GM18870 (cell line): Measurements from ENCODE around the gene ERRFI1.
"Not testable (repeated sequence)": the region's sequence is repeated elsewhere in the genome, so short reads cannot be mapped to it uniquely, and the experiment has no call there.

ENCODE experiments used
- ATAC-seq: cut with Tn5 transposase; IDR thresholded peaks from one replicate; pipeline ENCODE4 v1.9.1; 2021; ENCODE audit warnings: moderate library complexity; ENCODE audit not compliant: unreplicated experiment

Gene ERRFI1

DNA sequence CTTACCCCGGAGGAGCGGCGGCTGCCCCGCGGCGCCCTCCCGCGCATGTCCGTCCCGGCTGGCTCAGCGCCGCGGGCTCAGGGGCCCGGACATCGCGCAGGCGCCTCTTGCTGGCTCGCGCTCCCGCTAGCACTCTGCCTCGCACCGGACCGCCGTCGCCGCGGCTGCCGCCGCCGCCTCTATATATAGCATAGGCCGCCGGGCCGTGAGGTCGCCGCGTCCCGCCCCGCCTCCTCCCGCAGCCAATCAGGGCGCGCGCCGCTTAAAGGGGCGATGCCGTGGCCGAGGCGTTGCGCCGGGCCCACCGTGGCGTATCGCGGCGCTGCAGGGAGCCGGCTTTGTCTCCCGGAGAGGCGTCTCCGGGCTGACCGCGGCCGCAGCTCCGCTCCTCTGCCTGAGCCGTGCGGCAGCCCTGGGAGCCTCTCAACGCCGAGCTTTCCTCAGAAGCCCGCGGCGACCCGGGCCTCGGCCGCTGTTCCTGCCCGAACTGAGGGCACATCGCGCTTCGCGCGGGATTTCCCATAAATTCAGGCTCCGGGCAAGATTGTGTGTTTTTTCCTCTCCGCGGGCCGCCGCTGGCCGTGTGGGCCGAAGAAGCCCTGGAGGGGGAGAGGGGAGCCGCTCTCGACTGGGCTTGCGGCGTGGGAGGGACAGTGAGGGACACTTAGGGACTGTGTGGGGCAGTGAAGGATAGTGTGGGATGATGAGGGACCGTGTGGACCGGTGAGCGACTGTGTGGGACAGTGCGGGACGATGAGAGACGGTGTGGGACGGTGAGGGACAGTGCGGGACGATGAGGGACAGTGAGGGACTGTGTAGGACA lies at the start of gene ERRFI1:
ERRFI1 (minus strand) TSS at position 157 of the 823 bp plus-strand sequence. CDS start 10,690 bp downstream, outside the sequence.
- no peak for ATAC-seq

- ATAC-seq, result no peak
Observed at GRCh38 chr1:8075511-8076051, 49.5 kb upstream of the ERRFI1 start.

DNA sequence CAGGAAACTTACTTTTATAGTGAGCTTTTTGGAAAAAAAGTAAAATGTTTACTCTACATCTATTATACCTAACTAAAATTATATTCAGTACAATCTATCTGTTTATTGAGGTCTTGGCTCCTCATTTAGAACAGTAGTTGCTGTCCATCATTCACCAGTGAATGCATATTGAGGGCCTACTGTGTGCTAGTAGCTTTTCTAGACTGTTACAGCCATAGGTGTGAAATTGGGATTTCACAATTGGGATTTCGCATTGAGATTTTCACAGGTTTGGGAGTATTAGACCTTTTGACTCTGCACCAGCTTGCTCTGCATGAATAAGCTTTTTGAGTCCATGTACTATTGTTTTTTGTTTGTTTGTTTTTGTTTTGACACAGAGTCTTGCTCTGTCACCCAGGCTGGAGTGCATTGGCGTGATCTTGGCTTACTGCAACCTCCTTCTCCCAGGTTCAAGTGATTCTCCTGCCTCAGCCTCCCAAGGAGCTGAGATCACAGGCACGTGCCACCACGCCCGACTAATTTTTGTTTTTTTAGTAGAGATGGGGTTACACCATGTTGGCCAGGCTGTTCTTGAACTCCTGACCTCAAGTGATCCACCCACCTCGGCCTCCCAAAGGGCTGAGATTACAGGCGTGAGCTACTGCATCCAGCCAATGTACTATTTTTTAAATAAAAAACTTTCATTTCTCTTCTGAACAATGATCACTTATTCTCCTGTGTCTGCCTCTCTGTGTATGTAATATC lies 47.2 kb upstream of the ERRFI1 start:
- no peak for ATAC-seq

DNA sequence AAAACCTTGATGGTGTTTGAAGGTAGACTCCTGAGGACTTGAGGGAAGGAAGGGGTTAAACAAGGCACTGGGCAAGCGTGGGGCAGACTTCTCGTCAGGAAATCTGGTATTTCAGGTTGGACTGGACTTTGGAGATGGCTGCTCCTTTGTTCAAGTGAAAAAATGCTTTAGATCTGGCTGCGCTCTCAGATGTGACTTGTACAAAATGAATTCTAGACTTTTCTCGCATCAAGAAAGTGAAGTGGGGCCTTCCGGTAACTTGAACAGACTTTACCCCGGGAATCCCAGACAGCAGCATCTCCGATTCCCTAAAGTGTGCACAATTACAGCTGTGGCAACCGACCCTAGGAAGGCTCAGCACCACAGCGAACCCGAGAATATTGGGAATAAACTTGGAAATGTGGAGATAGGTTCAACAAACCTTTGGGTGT lies 44.3 kb upstream of the ERRFI1 start:
- ATAC-seq, result no peak

- not testable (repeated sequence) for ATAC-seq
Observed at GRCh38 chr1:8069614-8070320, 43.7 kb upstream of the ERRFI1 start.

DNA sequence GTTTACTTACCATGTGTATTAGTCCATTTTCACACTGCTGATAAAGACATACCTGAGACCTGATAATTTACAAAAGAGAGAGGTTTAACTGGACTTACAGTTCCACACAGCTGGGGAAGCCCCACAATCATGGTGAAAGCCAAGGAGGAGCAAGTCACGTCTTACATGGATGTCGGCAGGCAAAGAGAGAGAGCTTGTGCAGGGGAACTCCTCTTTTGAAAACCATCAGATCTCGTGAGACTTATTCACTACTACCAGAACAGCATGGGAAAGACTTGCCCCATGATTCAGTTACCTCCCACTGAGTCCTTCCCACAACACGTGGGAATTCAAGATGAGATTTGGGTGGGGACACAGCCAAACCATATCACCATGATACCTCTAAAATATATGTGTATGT lies 39.3 kb upstream of the ERRFI1 start:
- no peak for ATAC-seq

DNA sequence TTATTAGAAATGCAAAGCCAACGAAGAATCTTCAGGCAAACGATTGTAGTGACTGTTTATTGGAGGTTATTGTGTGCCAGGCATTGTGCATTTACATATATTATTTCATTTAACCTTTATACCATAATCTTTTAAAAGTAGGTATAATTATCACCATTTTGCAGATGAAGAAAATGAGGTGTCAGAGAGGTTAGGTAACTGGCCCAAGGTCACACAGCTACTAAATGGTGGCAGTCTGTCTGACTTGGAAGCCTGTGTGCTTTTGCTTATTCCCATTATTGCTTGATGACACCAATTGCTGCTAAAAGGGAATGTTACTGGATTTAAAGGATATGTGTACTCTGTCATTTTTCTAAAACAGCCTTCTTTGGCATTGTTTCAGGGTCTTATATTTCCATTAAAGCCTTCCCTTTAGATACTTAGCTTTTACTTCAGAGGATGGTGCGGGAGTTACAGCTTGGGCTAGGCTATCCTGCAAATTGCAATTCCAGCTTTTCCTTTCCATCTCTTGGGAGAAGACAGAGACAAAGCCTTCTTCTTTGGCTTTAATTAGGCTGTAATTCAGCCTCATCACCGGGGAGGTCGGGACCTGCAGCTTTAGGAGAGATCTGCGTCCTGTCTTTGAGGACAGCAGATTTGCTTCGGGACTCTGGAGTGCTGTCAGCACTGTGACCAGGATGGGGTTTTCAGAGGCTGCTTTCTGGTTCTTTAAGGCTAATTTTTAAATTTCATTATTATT lies 37.4 kb upstream of the ERRFI1 start:
- ATAC-seq, result no peak

GRCh38 chr1:8062861-8063260 lies 36.8 kb upstream of the ERRFI1 start:
- ATAC-seq, result no peak

GRCh38 chr1:8061673-8062386 lies 35.7 kb upstream of the ERRFI1 start:
- ATAC-seq, result no peak

DNA sequence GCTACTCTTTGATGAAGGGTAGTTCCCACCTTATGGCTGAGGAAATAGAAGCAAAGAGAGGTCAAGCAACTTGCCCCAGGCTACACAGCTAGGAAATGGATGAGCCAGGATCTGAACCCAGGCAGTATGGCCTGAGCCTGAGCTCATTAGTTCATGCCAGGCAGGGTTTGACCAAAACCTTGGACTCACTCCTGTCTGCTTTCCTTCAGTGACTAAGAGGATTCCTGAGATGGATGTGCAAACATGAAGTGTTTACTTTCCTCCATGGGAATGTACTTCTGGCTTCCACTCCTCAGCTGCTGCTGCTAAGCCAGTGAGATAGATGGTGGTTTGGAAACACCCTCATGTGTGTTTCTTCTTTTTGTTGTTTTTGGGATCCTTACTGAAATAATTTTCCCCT lies 35.1 kb upstream of the ERRFI1 start:
- no peak for ATAC-seq

- ATAC-seq, result no peak
Observed at GRCh38 chr1:8059161-8059622, 33.1 kb upstream of the ERRFI1 start.

- ATAC-seq, result not testable (repeated sequence)
Observed at GRCh38 chr1:8057779-8058178, 31.7 kb upstream of the ERRFI1 start.

GRCh38 chr1:8055973-8056372 lies 29.9 kb upstream of the ERRFI1 start:
- ATAC-seq, result no peak

DNA sequence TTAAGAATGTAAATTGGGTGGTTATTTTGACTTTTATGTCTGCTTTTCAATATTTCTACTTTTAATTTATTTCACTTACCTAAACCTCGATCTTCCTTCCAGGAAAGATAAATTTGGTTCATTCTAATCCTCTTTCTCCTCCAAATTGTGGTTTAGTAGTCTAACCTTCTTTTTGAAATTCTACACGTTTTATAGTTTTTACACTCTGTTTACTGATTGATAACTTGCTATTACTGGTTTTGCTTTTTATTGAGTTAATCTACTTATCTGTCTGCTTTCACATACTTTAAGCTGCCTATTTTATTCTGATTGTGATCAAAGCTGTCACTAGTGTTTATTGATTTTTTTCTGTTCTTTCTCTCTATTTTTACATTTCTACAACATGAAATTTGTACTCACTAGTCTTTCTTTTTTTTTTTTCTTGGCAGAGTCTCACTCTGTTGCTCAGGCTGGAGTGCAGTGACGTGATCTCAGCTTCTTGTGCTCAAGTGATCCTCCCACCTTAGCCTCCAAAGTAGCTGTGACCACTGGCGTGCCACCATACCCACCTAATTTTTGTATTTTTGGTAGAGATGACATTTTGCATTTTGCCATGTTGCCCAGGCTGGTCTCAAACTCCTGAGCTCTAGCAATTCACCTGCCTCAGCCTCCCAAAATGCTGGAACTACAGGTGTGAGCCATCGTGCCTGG lies 27.9 kb upstream of the ERRFI1 start:
- ATAC-seq, result no peak

- no peak for ATAC-seq
Observed at GRCh38 chr1:8051650-8052049, 25.5 kb upstream of the ERRFI1 start.

DNA sequence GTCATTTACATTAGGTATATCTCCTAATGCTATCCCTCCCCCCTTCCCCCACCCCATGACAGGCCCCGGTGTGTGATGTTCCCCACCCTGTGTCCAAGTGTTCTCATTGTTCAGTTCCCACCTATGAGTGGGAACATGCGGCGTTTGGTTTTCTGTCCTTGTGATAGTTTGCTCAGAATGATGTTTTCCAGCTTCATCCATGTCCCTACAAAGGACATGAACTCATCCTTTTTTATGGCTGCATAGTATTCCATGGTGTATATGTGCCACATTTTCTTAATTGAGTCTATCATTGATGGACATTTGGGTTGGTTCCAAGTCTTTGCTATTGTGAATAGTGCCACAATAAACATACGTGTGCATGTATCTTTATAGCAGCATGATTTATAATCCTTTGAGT lies 23.1 kb upstream of the ERRFI1 start:
- ATAC-seq, result not testable (repeated sequence)

DNA sequence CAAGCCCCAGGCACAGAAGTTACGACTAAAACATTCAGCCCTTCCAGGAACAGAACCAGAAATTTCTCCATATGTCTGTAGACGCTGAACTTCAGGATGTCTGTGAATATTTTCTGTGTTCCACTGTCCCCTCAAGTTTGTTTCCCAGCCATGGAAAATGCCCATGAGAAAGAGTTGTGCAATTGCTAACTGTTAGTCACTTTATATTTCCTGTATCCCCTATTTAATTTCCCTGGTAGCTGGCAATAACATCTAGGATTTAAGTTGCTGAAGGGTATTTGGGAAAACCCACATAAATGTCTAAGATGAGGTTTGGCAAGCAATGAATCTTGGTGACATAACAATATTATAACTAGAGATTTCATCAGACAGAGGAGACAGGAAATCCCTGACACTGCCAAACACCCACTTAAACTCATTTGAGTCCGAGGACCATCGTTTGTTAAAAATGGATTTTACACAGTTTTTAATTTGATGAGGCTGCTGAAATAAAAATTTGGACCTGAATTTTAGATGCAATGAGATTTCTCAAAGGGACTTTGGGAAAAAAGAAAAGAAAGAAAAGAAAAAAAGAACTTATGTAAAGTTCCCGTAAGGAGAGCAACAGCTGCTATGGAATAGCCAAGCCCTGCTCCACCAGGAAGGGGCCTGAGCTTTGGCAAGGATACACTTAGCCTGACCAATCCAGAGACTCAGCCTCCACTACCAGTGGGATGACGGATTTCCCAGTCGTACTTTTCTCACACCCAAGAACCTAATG lies 21.8 kb upstream of the ERRFI1 start:
- no peak for ATAC-seq

DNA sequence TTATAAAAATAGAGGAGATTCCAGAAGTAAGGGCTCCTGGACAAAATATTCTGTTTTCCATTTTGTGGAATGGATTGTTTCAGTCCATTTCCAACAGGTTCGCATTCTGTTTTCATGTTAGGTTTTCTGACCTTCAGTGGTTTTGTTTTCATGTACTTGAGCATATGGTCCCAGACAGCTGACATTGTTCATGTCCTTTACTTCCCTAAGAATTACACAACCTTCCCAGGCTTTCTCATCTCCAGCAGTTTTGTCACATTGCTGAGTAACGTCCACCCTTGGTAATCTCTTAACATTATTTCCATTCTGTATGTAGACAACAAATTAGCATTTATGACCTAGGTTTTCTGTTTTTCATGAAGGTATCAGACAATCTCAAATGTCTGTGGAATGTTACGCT lies 21.0 kb upstream of the ERRFI1 start:
- ATAC-seq, result no peak

GRCh38 chr1:8046391-8046790 lies 20.3 kb upstream of the ERRFI1 start:
- no peak for ATAC-seq
